ENCODE data around the gene ARIH1.
A peak's percentile ranks its signal among the peaks of the same experiment; 100 is the strongest.
"Not testable (repeated sequence)": the region's sequence is repeated elsewhere in the genome, so short reads cannot be mapped to it uniquely, and the experiment has no call there.

The ARIH1 gene

DNA sequence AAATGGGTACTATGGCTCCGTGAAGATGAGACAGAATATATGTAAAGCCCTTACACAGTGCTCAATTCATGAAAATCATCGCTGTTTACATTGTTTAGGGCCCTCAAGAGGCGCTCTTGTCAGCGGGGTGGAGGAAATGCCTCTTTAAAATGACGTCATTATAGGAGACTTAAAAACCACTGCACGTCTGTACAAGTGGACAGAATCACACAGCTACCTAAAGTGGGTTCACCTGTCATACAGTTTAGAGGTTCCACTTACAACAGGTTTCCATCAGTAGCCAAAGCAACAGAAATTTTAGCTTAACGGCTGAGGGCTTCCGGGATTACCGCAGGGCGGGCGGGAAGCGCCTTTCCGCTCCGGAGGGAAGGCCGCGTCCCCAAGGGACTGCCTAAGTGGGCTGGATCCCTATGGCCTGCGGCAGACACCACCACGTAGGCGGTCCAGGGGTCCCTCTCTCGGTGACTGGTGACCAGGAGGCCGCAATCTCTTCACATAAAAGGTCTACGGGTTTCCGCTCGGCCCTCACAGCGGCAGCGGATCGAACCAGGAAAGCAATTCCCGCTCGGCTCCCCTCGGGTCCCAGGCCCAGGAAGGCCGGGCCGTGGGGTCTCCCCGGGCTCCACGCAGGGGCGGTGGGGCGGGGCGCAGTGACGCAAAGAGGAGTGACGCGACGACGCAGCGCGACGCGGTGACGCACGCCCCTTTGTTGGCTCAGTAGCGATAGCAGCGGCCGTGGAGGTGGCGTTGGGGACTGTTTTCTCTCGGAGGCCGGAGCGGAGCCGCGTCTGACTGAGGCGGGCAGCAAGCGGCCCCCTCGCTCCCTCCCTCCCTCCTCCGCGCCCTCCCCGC is at the start of gene ARIH1:
TSS of gene ARIH1 (plus strand) at position 717 of the 852 bp plus-strand sequence. CDS start 310 bp downstream, outside the sequence.
- FAIRE-seq (peak; percentile 91), DNase-seq (ENCODE audit: extremely low spot score, insufficient read length, low read depth) (peak; percentile 70)

- FAIRE-seq (no peak), DNase-seq (ENCODE audit: extremely low spot score, insufficient read length, low read depth) (no peak)
Observed at GRCh38 chr15:72426753-72427152, 47.4 kb upstream of the ARIH1 start.

GRCh38 chr15:72437650-72438316 is 36.3 kb upstream of the ARIH1 start:
- no peak for DNase-seq (ENCODE audit: extremely low spot score, insufficient read length, low read depth)
- no peak for FAIRE-seq

DNA sequence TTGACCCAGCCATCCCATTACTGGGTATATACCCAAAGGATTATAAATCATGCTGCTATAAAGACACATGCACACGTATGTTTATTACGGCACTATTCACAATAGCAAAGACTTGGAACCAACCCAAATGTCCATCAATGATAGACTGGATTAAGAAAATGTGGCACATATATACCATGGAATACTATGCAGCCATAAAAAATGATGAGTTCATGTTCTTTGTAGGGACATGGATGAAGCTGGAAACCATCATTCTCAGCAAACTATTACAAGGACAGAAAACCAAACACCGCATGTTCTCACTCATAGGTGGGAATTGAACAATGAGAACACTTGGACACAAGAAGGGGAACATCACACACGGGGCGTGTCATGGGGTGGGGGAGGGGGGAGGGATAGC is 31.3 kb upstream of the ARIH1 start:
- not testable (repeated sequence) for DNase-seq (ENCODE audit: extremely low spot score, insufficient read length, low read depth); FAIRE-seq

- DNase-seq (ENCODE audit: extremely low spot score, insufficient read length, low read depth), result no peak
- FAIRE-seq, result no peak
Observed at GRCh38 chr15:72445426-72445825, 28.7 kb upstream of the ARIH1 start.

DNA sequence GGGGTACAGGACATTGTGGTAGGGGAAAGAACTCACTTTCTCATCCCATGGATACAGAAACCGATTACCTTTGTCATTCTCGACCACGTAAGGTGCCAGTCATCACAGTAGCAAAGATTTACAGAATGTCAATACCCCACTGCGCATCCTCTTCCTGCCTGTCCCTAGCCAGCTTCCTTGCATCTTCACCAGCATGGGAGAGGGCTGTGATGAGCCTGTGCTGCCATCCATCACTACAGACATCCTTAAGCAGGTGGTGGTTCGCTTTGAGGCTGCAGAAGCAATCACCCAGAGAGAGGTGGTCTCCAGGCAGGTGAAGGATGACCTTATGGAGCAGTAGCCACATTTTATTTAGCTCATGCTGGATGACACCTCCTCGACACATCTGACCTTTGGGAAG is 23.3 kb upstream of the ARIH1 start:
- FAIRE-seq (no peak), DNase-seq (ENCODE audit: extremely low spot score, insufficient read length, low read depth) (no peak)

DNA sequence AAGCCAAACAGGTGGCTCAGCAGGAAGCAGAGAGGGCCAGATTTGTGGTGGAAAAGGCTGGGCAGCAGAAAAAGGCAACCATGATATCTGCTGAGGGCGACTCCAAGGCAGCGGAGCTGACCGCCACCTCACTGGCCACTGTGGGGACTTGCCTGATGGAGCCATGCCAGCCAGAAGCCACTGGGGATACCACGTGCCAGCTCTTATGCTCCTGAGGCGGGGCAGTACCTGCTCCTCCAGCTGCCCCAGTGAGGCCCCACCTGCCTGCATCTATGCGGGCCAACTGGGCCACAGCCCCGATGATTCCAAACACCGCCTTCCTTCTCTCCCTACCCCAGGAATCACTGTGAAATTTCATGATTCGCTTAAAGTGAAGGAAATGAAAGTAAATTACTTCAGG is 22.9 kb upstream of the ARIH1 start:
- DNase-seq (ENCODE audit: extremely low spot score, insufficient read length, low read depth) (no peak), FAIRE-seq (no peak)

- FAIRE-seq (no peak), DNase-seq (ENCODE audit: extremely low spot score, insufficient read length, low read depth) (no peak)
Observed at GRCh38 chr15:72456684-72457083, 17.4 kb upstream of the ARIH1 start.

GRCh38 chr15:72460402-72460801 is 13.7 kb upstream of the ARIH1 start:
- FAIRE-seq (no peak), DNase-seq (ENCODE audit: extremely low spot score, insufficient read length, low read depth) (no peak)

GRCh38 chr15:72463702-72464101 is 10.4 kb upstream of the ARIH1 start:
- no peak for FAIRE-seq
- no peak for DNase-seq (ENCODE audit: extremely low spot score, insufficient read length, low read depth)

DNA sequence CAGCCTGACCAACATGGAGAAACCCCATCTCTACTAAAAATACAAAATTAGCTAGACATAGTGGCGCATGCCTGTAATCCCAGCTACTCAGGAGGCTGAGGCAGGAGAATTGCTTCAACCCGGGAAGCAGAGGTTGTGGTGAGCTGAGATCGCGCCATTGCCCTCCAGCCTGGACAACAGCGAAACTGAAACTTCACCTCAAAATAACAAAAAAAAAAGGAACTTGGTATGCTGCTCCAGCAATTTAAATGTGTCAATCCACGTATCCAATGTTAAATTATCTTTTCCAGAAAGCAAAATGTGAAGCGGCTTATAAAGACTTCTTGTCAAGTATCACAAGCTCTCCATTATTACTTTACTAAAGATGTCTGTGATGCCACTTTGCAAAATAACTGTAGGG is 9.9 kb upstream of the ARIH1 start:
- no peak for FAIRE-seq
- DNase-seq (ENCODE audit: extremely low spot score, insufficient read length, low read depth), result no peak

DNA sequence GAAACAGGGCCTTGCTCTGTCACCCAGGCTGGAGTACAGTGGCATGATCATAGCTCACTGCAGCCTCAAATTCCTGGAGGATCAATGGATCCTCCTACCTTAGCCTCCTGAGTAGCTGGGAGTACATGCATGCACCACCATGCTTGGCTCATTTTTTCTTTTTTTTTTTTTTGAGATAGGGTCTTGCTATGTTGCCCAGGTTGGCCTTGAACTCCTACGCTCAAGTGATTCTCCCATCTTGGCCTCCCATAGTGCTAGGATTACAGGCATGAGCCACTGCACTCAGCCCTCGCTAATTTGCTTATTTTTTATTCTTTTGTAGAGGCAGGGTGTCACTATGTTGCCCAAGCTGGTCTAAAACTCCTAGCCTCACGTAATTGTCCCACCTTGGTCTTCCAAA is 6.0 kb upstream of the ARIH1 start:
- DNase-seq (ENCODE audit: extremely low spot score, insufficient read length, low read depth) (no peak), FAIRE-seq (no peak)

GRCh38 chr15:72472992-72473610 is 1.0 kb upstream of the ARIH1 start:
- no peak for DNase-seq (ENCODE audit: extremely low spot score, insufficient read length, low read depth)
- FAIRE-seq, result no peak

DNA sequence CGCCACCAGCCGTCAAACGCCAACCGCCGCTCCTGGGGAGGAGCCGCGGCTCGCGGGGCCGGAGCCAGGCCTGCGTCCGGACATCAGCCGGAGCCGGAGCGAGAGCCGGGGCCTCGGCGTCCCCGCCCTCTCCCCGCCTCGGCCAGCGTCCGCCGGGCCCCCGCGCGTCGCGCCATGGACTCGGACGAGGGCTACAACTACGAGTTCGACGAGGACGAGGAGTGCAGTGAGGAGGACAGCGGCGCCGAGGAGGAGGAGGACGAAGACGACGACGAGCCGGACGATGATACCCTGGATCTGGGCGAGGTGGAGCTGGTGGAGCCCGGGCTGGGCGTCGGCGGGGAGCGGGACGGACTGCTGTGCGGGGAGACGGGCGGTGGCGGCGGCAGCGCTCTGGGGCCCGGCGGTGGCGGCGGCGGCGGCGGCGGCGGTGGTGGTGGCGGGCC is 359 bp downstream of the ARIH1 start:
- DNase-seq (ENCODE audit: extremely low spot score, insufficient read length, low read depth), result no peak
- no peak for FAIRE-seq

DNA sequence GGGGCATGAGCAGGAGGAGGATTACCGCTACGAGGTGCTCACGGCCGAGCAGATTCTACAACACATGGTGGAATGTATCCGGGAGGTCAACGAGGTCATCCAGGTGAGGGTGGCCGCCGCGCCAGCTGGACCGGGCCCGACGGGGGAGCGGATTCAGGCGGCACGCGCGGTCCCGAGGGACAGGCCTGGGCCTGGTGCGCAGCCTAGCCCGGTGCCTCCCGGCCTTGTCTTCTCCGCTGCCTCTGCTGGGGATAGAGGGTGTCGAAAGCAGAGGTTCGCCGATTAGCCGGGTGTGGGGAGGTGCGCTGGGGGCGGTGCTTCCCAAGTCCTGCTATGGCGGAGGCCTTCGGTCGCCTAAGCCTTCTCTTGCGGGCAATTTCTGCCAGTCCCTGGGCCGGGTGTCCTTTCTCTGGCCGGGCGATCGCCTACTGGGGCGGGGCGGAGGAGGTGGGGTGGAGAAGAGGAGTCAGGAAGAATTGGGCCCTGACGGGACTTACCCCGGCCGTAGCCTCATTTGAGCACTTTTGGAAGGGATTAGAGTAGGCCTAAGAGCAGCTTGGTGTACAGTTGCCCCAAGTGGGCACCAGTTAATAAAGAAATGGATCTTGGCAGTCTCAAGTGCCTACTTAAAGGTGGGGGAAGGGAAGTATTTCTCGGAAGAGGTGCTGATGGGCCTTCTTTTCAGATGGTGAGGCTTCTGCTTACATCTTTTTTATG is 940 bp downstream of the ARIH1 start:
- FAIRE-seq, result peak; percentile 78

DNA sequence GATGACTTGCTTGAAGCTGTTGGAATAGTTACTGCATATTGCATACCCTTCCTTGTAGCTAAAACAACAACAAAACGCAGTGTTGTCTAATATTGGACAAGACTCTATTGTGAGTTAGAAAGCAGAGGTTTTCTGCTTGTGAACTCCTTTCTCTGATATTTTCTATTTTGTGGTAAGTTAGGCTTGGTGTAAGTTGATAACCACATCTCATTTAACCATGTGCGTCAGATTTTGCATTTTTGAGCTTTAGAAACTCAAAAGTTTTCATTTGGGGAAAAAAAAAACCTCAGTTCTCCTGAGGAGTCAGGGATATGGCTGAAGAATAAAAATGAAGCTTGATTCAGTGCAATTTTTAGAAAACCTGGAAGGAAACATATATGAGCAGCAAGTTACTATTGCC is 1.5 kb downstream of the ARIH1 start:
- FAIRE-seq (no peak), DNase-seq (ENCODE audit: extremely low spot score, insufficient read length, low read depth) (no peak)

More for the DNA sequence above, 940 bp downstream of the ARIH1 start:
- peak; percentile 35 for DNase-seq (ENCODE audit: extremely low spot score, insufficient read length, low read depth)

DNA sequence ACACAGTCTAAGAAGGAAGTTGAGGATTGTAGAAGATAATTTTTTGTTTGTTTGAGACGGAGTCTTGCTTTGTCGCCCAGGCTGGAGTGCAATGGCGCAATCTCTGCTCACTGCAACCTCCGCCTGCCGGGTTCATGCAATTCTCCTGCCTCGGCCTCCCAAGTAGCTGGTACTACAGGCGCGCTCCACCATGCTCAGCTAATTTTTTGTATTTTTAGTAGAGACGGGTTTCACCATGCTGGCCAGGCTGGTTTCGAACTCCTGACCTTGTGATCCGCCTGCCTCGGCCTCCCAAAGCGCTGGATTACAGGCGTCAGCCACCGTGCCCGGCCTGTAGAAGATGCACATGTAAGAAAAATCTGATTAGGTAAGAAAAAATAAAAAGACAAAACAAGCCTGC is 2.2 kb downstream of the ARIH1 start:
- not testable (repeated sequence) for DNase-seq (ENCODE audit: extremely low spot score, insufficient read length, low read depth); FAIRE-seq

GRCh38 chr15:72481015-72481659 is 7.0 kb downstream of the ARIH1 start:
- FAIRE-seq, result no peak
- DNase-seq (ENCODE audit: extremely low spot score, insufficient read length, low read depth), result no peak

- FAIRE-seq (no peak), DNase-seq (ENCODE audit: extremely low spot score, insufficient read length, low read depth) (no peak)
Observed at GRCh38 chr15:72482275-72482674, 8.1 kb downstream of the ARIH1 start.

DNA sequence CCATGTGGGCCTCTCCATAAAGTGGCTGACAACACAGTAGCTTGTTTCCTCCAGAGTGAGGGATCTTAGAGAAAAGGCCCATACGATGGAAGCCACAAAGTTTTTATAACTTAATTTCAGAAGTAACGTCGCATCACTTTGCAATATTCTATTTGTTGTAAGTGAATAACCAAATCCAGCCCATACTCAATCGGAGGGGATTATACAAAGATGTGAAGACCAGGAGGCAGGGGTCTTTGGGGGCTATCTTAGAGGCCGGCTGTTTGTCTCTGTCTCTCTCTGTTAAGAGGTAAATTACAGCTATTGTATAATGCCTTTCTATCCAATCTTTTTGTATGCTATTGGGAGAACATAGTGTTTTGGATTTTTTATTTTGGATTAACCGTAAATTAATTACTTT is 9.1 kb downstream of the ARIH1 start:
- FAIRE-seq (no peak), DNase-seq (ENCODE audit: extremely low spot score, insufficient read length, low read depth) (no peak)
